Epithelial cell of esophagus (primary cell): ENCODE results near the gene NR3C2.
"Not testable (repeated sequence)": the region's sequence is repeated elsewhere in the genome, so short reads cannot be mapped to it uniquely, and the experiment has no call there.

Experiments
- DNase-seq: peaks from one replicate; pipeline ENCODE4 v3.0.0; 2010; ENCODE audit warnings: low read depth
- H3K4me3 ChIP-seq: 2 replicates; pipeline ENCODE4 v1.5.1; 2011; ENCODE audit warnings: mild to moderate bottlenecking, low read length, control low read depth
- TF ChIP-seq, protein P1 (sequence below): IDR thresholded peaks from 2 replicates; pipeline ENCODE4 v1.5.1; 2011; ENCODE audit warnings: low read depth, mild to moderate bottlenecking, low read length, control low read depth, inconsistent platforms; ENCODE audit not compliant: insufficient read depth; ENCODE audit errors: missing control alignments

Gene NR3C2

DNA sequence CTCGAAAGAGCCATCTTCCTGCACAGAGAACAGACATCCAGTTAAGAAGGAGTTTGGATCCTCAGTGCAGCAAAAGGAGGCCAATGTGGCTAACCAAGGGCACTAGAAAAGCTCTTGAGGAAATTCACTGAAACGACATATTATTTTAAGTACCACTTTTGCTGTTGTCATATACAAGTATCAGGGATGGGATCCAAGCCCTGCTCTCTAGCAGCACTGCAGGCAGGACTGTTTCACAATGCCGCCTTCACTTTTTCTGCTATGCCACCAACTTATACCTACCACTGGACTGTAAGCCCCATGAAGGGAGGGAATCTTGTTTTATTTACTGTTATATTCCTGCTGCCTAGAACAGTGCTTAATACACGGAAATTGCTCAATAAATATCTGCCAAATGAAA is 299.0 kb downstream of the NR3C2 start:
- H3K4me3 ChIP-seq: no peak overlapping the region
- TF ChIP-seq, protein P1, sequence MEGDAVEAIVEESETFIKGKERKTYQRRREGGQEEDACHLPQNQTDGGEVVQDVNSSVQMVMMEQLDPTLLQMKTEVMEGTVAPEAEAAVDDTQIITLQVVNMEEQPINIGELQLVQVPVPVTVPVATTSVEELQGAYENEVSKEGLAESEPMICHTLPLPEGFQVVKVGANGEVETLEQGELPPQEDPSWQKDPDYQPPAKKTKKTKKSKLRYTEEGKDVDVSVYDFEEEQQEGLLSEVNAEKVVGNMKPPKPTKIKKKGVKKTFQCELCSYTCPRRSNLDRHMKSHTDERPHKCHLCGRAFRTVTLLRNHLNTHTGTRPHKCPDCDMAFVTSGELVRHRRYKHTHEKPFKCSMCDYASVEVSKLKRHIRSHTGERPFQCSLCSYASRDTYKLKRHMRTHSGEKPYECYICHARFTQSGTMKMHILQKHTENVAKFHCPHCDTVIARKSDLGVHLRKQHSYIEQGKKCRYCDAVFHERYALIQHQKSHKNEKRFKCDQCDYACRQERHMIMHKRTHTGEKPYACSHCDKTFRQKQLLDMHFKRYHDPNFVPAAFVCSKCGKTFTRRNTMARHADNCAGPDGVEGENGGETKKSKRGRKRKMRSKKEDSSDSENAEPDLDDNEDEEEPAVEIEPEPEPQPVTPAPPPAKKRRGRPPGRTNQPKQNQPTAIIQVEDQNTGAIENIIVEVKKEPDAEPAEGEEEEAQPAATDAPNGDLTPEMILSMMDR: no peak
- no peak for DNase-seq

GRCh38 chr4:148141501-148141900 is 300.7 kb downstream of the NR3C2 start:
- H3K4me3 ChIP-seq: no peak overlapping the region
- no peak for DNase-seq
- TF ChIP-seq, protein P1: no peak

DNA sequence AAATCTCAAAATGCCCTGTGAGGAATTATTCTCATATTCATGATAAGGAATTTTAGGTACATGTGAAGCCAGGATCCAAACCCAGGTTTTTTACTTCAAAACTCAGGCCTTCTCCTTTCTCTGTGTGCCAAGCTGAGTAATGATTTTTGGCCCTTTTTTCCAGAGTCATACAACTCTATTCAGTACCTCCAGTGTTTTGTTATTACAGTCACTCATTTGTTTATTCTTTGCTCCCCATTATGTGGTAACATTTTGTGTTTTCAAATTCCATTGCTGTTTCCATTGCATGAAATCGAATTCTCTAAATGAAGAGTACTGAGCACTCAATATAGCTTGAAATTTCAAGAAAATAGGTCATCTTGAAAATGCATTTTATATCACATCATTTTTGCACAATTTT is 315.4 kb downstream of the NR3C2 start:
- no peak overlapping the region for H3K4me3 ChIP-seq
- TF ChIP-seq, protein P1: no peak
- no peak for DNase-seq

DNA sequence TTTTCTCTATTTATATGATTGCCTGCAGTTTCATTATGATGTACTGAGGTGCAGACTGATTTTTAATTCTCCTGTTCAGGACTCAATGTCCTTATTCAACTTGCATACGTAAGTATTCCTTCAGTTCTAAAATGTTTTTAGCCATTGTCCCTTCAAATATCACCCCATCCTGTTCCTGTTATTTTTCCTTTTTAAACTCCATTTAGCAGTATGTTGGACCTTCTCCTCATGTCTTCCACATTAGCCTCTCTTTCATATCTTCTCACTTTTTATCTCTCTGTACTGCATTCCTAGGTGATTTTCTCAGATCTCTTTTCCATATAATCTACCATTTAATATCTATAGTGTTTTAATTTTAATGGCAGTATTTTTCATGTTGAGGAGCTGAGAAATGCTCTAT is 317.7 kb downstream of the NR3C2 start:
- TF ChIP-seq, protein P1: no peak

GRCh38 chr4:148123161-148123560 is 319.1 kb downstream of the NR3C2 start:
- DNase-seq, H3K4me3 ChIP-seq: not testable (repeated sequence)

More for the DNA sequence above, 317.7 kb downstream of the NR3C2 start:
- no peak for DNase-seq
- H3K4me3 ChIP-seq: no peak overlapping the region

DNA sequence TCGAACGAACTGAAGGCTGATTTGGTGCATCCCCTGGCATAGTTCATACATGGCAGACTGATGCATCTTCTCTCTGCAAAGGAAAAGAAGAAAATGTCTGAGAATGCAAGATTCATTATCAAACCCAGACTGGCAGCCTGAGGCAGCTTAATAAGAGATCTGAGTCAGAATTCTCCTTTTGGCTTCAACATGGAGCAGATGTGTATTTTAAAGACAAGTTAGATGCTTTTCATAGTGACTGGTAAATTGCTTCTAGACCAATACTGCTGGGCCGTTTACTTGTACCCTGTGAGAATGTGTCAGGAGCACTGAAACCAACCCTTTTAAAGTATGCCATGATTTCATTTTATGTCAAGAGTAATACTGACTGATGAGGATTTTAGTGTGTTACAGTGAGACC is 322.0 kb downstream of the NR3C2 start:
- H3K4me3 ChIP-seq: no peak overlapping the region
- TF ChIP-seq, protein P1: no peak
- DNase-seq: no peak

DNA sequence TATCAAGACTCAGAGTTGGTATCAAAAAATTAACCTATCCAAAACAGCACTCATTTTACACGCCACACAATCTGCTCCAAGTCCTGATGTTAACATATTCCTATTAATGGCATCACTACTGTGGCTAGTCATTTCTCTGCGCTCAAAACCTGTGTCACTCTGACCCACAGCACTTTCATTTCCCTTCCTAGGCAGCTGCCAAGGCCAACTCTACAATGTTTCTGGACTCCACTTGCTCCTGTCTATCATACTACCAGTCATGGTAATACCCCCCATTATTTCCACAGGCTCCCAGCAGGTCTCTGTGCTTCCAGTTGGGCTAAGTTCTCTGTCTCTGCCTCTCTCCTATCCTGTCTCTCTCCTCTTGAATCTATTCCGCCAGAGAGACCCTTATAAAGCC is 323.6 kb downstream of the NR3C2 start:
- TF ChIP-seq, protein P1: no peak
- H3K4me3 ChIP-seq: no peak overlapping the region
- no peak for DNase-seq

DNA sequence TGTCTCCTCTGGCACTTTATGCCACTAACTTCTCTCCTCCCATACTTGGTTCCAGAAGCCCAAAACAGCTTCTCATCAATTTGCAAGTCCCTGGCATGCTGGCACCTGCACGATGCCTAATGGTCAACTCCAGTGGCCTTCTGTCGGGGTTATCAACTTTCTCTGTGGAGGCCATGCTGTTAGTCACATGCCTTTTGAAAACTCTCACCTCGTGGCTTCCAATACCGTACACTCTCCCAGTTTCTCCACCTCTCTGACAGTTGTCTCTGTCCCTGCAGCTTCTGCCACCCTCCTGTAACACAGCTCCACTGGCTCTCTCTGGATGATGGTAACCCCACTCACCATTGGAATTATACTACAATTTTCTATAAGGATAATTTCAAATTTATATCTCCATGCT is 324.0 kb downstream of the NR3C2 start:
- TF ChIP-seq, protein P1: no peak
- no peak for DNase-seq
- no peak overlapping the region for H3K4me3 ChIP-seq
